GM19324 (cell line): ENCODE measurements around the gene KLHL22.
"Not testable (repeated sequence)": the region's sequence is repeated elsewhere in the genome, so short reads cannot be mapped to it uniquely, and the experiment has no call there.

Source experiments
- ATAC-seq: cut with Tn5 transposase; IDR thresholded peaks from one replicate; pipeline ENCODE4 v1.9.1; 2021; ENCODE audit warnings: mild to moderate bottlenecking, moderate library complexity; ENCODE audit not compliant: unreplicated experiment, low FRiP score

The KLHL22 gene

DNA sequence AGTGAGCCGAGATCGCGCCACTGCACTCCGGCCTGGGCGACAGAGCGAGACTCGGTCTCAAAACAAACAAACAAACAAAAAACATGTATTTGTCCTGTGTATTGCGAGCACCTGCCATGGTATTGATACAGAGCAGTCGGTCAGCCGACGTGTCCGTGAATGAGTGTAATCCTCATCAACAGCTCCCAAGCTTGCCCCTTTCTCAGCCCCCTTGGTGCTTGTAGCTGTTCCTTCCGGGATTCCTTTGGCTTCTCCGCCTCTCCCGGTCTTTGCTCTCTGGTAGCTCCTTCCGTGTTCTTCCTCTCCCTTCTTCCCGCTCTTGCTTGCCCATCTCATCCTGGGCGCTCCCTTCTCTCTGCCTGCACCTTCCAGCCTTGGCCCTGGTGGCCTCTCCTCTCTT lies 90.7 kb downstream of the KLHL22 start:
- no peak for ATAC-seq

- ATAC-seq = no peak
Observed at GRCh38 chr22:20403779-20404140, 91.8 kb downstream of the KLHL22 start.

DNA sequence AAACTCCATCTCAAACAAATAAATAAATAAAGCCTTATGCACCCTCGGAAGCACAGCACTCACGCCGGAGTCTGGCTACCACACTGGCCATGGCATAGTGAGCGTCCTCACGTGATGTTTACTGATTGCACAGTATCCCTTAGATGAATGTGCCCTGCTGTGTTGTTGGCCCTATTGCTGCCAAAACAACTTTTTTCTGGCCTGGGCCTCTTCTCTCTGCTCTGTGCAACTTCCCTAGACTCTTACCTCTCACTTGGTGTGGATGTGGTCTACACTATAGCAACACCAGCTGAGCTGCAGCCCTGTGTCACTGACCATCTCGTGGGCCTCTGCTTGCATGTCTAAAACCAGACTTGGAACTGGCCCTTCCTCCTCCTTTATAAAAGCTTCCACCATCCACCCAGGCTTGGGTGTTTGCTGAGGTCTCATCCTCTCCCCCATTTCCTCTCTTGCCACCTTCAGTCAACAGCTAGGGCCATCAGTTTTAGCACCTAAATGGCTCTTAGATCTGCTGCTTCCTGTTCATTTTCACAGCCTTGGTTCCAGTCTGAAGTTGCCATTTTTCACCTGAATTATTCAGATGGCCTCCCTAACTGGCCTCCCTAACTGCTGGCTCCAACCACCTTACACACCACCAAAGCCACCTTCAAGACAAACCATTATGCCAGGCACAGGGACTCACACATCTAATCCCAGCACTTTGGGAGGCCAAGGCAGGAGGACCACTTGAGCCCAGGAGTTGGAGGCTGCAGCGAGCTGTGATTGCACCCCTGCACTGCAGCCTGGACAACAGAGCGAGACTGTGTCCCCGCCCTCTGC lies 92.4 kb downstream of the KLHL22 start:
- ATAC-seq = no peak

DNA sequence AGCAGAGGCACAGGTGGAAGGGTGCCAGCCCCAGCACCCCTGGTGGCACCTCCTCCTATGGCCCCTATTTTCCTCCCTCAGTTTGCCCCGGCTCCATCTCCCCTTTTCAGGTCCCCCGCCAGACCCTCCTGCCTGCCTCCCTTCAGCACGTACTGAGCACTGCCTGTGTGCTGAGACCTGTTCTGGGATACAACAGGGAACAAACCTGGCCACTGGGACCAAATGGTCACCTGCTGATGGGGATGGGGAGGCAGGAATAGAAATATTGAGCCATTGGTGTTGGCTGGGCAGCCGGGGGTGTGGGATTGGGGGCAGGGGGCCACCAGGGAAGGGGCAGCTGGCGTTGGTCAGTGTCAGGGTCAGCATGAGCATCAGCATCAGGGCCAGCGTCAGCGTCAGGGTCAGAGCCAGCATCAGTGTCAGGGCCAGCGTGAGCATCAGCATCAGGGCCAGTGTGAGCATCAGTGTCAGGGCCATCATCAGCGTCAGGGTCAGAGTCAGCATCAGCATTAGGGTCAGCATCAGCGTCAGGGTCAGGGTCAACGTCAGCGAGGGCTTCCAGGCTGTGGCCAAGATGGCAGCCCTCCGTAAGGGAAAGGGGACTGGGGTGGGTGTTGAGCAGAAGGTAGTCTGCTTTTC lies 94.1 kb downstream of the KLHL22 start:
- ATAC-seq = no peak

- no peak for ATAC-seq
Observed at GRCh38 chr22:20400606-20401375, 94.8 kb downstream of the KLHL22 start.

DNA sequence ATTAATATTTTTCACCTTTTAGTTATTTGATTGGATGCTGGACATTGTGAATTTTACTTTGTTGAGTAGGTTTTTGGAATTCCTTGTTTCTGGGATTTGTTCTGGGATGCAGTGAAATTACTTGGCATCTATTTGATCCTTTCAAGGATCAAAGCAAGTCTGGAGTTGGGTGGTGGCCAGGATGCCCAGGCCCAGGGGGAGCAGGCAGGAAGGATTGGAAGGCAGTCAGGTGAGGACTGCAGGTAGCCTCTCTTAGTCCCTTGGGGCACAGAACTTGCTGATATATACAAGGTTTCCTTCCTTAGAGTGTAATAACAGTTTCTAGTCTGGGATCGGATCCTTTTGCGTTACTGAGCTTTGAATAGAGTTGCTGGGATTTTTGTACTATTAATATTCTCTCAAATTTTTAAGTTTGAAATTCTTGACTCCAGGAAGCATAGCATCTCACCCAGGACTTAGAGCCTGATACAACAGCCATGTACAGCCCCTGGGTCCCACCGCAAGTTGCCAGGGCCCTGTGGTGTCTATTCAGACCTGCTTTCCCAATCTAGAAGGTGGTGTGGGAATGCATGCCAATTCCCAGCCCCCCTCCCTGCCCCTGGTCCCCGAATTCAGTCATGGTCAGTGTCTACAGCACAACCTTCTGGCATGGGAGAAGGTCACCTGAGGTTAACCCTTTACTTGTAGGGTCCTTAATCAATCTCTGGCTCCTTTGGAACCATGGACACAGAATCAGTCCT lies 95.6 kb downstream of the KLHL22 start:
- ATAC-seq = no peak

GRCh38 chr22:20398420-20398819 lies 97.2 kb downstream of the KLHL22 start:
- ATAC-seq = no peak

GRCh38 chr22:20397498-20397897 lies 98.1 kb downstream of the KLHL22 start:
- ATAC-seq = no peak

DNA sequence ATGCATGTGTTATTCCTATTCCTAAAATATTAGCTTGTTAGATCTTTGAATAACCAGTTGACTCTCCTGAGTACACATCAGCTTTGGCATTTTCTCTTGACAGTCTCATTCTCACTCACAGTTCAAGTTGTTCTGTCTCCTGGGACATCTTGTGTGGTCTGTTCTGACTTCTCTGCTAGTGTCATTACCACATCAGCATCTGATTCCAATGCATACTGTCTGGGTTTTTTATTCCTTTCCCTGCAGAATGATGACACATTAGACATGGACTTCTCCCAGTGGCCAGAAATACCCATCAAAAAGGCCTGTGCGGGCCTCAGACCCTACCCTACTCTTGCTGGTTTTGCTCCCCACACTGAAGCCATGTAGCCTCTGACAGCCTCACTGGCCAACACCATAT lies 99.0 kb downstream of the KLHL22 start:
- ATAC-seq = no peak

- no peak for ATAC-seq
Observed at GRCh38 chr22:20395907-20396287, 99.7 kb downstream of the KLHL22 start.

- no peak for ATAC-seq
Observed at GRCh38 chr22:20395181-20395906, 100.3 kb downstream of the KLHL22 start.

DNA sequence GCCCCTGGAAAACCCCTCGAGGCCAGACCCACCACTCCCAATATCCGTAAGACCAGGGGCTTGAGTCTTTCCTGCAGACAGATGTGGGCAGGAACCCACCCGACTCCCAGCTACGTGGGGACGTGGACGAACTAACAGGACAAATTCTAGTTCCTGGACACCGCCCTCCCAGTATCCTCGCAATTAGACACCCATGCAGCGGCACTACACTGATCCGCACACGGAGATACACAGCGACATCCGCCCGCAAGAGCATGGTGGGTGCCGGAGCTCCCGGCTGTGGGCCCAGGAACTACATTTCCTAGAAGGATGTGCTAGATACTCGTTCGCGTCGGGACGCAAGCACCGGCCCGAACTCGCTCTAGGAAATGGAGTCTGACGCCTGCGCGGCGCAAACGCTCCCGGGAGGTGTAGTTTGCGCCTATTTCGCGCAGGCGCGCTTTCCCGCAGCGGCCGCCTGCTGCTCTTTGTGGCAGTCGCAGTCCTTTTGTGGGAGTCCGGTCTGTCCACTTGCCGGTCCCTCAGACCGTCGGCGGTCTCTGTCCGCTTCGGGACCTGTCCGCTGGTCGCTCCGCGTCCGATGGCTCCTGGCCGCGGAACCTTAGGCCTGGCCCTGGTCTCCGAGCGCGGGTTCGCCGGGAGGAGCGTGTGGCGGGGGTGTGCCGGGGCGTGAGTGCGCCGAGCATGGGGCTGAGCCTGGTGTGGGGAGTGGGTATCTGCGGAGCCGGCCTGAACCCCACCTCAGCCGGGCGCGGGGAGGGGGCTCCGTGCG lies 101.7 kb downstream of the KLHL22 start, which contains the start of gene ZNF74:
ZNF74 (plus strand) TSS at position 447 of the 772 bp plus-strand sequence. CDS start 478 bp downstream, outside the sequence.
- ATAC-seq = peak; percentile 83

DNA sequence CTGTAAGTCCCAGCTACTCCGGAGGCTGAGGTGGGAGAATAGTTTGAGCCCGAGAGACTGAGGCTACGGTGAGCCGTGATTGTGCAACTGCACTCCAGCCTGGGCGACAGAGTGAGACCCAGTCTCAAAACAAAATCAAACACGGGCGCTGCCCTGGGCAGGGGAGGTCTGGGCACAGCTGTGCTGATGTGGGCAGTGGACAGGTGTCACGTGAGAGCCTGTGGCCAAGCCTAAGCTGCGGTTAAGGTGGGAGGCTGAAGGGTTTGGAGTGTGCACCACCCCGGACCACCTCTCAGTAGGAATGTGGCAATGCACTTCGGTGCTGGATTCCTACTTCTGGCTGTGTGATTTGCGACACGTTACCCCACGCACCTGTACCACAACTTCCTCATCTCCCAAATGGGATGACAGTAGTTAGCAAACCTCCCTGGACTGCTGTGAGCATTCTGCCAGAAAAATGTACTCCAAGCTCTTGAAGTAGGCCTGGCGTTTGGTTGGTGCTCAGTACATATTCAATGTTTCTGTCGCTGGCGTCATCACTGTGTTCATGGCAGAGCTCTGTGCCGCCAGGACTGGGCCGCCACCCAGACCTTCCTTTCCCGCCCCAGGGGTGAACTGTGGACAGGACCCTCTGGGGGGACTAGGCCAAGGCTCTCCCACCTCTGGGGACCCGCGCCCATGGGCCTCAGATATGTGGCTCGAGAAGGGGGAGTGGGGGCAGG lies 102.5 kb downstream of the KLHL22 start:
- ATAC-seq = no peak

- not testable (repeated sequence) for ATAC-seq
Observed at GRCh38 chr22:20392365-20392881, 103.2 kb downstream of the KLHL22 start.
